A549 treated with GW870086 at 1 μM for 4 hours (cell line): ENCODE results near the gene RPP25L. TPM values are rescaled to one million over a fixed set of nuclear protein-coding genes. Genes with fewer than 3 reads are reported as not detected.

Experiments
- total RNA-seq: library from RNA; stranded (reverse); fragments of 200-300 nt; extraction: Qiagen RNA extraction; gene quantifications from 5 replicates; pipeline ENCODE4 v1.2.3, GENCODE V29; 2022; ENCODE audit warnings: low read depth

The RPP25L gene, protein sequence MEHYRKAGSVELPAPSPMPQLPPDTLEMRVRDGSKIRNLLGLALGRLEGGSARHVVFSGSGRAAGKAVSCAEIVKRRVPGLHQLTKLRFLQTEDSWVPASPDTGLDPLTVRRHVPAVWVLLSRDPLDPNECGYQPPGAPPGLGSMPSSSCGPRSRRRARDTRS
- total RNA-seq, result 40.9 to 44.7 TPM (median 43.1 TPM) in 5 replicates

GRCh38 chr9:34611811-34612787, at the start of gene RPP25L:
TSS of gene RPP25L (minus strand) at chr9:34612097. CDS start at chr9:34611296, 801 bp downstream.

GRCh38 chr9:34651876-34652601, 40.1 kb upstream of the RPP25L start, which contains the start of gene IL11RA:
TSS of gene IL11RA (plus strand) at chr9:34652185. CDS start at chr9:34655218, 3,033 bp downstream.

GRCh38 chr9:34646211-34647083, 34.5 kb upstream of the RPP25L start, which contains the start of gene GALT:
TSS of gene GALT (plus strand) at chr9:34646675. CDS start at chr9:34646705, 30 bp downstream.

DNA sequence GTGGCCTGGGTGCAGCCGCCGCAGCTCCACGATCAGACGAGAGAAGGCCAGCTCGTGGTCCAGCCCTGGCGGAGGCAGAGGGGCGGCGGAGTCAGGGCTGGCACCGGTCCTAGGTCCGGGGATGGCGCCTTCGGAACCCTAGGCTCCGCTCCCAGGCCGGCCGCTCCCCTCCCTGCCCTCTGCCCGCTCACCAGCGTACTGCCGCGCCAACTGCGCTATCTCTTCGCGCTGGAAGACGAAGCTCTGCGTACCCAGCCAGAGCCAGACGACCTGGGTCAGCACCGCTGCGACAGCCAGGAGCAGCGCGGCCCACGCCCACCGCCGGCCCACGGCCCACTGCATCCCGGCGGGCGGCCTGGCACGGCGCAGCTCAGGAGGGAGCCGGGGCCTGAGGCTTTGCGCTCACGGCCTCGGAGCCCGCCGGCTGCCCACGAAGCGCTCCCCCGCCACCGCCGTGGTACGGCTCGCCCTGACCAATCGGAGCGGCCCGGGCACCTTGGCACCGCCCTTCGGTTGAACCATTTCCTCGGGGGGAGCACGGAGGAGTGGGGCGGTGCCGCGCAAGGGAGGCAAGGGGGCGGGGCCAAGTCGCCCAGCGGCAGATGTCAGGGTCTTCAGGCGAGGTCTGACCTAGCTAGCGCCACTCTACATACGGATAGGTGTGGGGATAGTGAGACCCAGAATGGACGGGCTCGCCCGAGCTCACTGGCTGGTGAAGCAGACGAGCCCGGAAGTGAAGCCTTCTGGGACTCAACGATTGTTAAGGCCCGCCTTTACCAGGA, 25.6 kb upstream of the RPP25L start, which contains the start of gene SIGMAR1:
SIGMAR1 (minus strand) TSS at position 432 of the 782 bp plus-strand sequence; CDS start at position 342, 90 bp downstream.

GRCh38 chr9:34628656-34629490, 17.0 kb upstream of the RPP25L start, which contains the start of gene ARID3C:
TSS of gene ARID3C (minus strand) at chr9:34629066. CDS start at chr9:34628014, 1,052 bp downstream.

DNA sequence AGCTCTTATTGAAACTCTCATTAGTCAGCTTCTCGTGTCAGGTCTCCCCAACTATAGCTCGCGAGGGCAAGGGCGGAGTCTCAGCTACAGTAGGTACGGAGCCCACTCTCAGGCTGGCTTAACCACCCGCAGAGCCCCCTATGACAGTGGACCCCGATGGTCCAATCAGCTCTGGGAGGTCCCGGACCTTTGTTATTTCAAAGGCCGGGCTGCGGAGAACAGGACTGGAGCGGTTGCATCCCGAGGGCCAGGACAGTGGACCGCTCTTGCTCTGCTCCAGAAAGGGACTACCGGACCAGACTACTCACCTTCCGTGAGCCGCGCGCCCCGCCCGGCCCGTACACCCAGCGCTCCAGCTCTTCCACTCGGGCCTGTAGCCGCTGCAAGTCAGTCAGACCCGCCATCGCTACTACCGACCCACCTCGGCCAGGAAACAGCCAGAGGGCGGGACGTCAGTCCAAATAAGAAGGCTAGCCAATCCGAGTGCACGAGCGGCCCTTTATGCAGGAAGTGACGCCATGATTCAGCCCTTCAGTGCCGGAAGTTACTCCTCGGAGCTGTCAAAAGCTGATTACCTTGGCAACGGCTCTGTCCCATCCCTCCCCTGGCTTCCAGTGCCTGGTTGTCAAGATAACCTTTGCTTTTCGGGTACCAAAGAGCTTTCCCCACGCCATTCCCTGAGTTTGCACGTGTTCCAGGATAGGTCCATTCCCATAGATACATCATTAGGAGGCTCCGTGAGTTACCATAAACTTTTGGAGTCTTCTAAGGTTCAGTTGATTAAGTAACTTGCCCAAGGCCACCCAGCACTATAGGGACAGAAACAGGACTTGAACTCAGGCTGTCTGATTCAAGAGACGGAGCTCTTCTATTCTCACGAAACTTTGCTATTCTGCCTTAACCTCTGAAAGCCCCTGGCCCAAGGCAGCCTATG, 8.4 kb upstream of the RPP25L start, which contains the start of gene DCTN3:
DCTN3 (minus strand) TSS at position 435 of the 934 bp plus-strand sequence; CDS start at position 404, 31 bp downstream.

DNA sequence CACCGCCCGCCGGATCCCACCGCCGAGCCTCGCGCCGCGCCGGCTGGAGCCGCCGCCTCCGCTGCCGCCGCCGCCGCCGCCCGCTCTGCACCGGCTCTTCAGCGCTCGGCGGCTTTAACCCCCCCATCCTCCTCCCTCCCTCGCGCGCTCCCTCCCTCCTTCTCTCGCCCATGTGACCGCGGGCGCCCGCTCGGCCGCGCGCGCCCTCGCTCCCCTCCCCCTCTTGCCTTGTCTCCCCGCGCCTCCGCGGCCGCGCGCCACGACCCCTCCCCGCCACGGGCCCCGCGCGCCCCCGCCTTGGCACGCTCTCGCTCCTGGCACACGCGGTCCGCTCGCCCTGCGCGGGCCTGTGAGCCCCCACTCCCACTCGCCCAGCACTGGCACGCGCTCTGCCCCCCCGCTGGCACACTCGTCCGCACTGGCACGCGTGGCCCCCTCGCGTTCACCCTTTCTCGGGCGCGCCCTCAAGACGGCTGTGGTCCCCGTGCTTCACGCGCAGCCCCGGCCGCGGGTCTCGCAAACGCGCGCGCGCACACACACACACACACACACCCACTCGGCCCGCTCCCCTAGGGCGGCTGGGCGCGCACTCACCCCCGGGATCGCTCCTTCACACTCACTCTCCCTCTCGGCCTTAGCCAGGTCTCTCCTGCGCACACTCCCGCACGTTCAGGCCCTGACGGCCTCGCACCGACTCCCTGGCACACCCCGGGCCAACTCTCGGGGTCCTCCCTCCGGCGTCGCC, 22.1 kb downstream of the RPP25L start, which contains the start of gene CNTFR:
CNTFR (minus strand) TSS at position 89 of the 745 bp plus-strand sequence. CDS start 20,743 bp downstream, outside the sequence.

Other genes with a start within 250 kb of the RPP25L start
- gene MYORG, start 235.2 kb downstream of the RPP25L start, total RNA-seq, result 3.3 to 5.2 TPM (median 4.6 TPM) in 5 replicates
- 14.8 to 18.2 TPM (median 17.1 TPM) in 5 replicates for gene FAM219A, start 153.5 kb downstream of the RPP25L start, total RNA-seq
- 0.17 to 0.65 TPM (median 0.25 TPM) in 5 replicates for gene DNAI1, start 153.3 kb downstream of the RPP25L start, total RNA-seq
- gene ENHO, start 89.1 kb downstream of the RPP25L start, total RNA-seq, result 0.88 to 2.9 TPM (median 2.0 TPM) in 5 replicates
- gene CNTFR, start 22.4 kb downstream of the RPP25L start, total RNA-seq, result 0.10 to 0.24 TPM (median 0.12 TPM) in 3 of 5 replicates, not detected in the others
- 104 to 115 TPM (median 110 TPM) in 5 replicates for gene DCTN3, start 8.4 kb upstream of the RPP25L start, total RNA-seq
- 0.15 to 0.41 TPM (median 0.21 TPM) in 4 of 5 replicates, not detected in the other for gene ARID3C, start 17.0 kb upstream of the RPP25L start, total RNA-seq
- gene SIGMAR1, start 25.7 kb upstream of the RPP25L start, total RNA-seq, result 158 to 188 TPM (median 185 TPM) in 5 replicates
- gene GALT, start 34.6 kb upstream of the RPP25L start, total RNA-seq, result 15.3 to 18.8 TPM (median 16.8 TPM) in 5 replicates
- 5.2 to 7.0 TPM (median 5.7 TPM) in 5 replicates for gene IL11RA, start 40.1 kb upstream of the RPP25L start, total RNA-seq
- gene CCL27, start 50.6 kb upstream of the RPP25L start, total RNA-seq, result 0.19 TPM in 1 of 5 replicates, not detected in the others
- not detected in 5 replicates for gene CCL19, start 79.2 kb upstream of the RPP25L start, total RNA-seq
- gene CCL21, start 98.0 kb upstream of the RPP25L start, total RNA-seq, result not detected in 5 replicates